ENCODE results near the gene CCDC33.

The CCDC33 gene

GRCh38 chr15:74297887-74298286, 61.8 kb downstream of the CCDC33 start:
- no CpG with 5 or more reads among the region's 1 CpG for WGBS (ENCODE audit: extremely low coverage, insufficient coverage, low lambda C conversion rate)
- Histone ChIP-seq H3K4ac (ENCODE audit: low read depth, low read length) (no peak overlapping the region), H3K27me3 (ENCODE audit: insufficient read depth, low read length, poor library complexity) (no peaks in the 10 kb centered on the region), H3K4me3 (ENCODE audit: low read length) (no peak overlapping the region), H4K8ac (ENCODE audit: low read depth, low read length) (no peak overlapping the region), H3K4me2 (ENCODE audit: low read length) (no peak overlapping the region), H3K23ac (ENCODE audit: low read length) (no peak overlapping the region), H3K9ac (ENCODE audit: low read length) (no peak overlapping the region), H3K18ac (ENCODE audit: low read length) (no peak overlapping the region), H2BK120ac (ENCODE audit: low read depth, low read length) (no peak overlapping the region), H3K56ac (ENCODE audit: low read length) (no peak overlapping the region), H3K36me3 (ENCODE audit: control insufficient read depth, insufficient read depth, low read length) (no peaks in the 10 kb centered on the region), H2AK5ac (ENCODE audit: low read length) (no peak overlapping the region), H3K27ac (ENCODE audit: low read depth, low read length) (no peak overlapping the region), H3K4me1 (ENCODE audit: control insufficient read depth, low read depth, low read length) (no peaks in the 10 kb centered on the region), H3K79me1 (ENCODE audit: low read length) (no peaks in the 10 kb centered on the region), H4K5ac (ENCODE audit: low read length) (no peak overlapping the region), H3K79me2 (ENCODE audit: control insufficient read depth, insufficient read depth, low read length) (no peaks in the 10 kb centered on the region), H2BK5ac (ENCODE audit: low read length) (no peak overlapping the region), H2BK15ac (replicated peaks; ENCODE audit: low read depth) (no peak overlapping the region)
- DNase-seq = no peak

- H3K79me1 ChIP-seq (ENCODE audit: low read length) = no peaks in the 10 kb centered on the region
These were observed 64.1 kb downstream of the CCDC33 start for GRCh38 chr15:74300057-74300795.

GRCh38 chr15:74301583-74302361, 65.6 kb downstream of the CCDC33 start:
- no peaks in the 10 kb centered on the region for H3K79me2 ChIP-seq (ENCODE audit: control insufficient read depth, insufficient read depth, low read length)
- H3K4me2 ChIP-seq (ENCODE audit: low read length) = no peak overlapping the region
- H2BK120ac ChIP-seq (ENCODE audit: low read depth, low read length) = no peak overlapping the region
- no peaks in the 10 kb centered on the region for H3K36me3 ChIP-seq (ENCODE audit: control insufficient read depth, insufficient read depth, low read length)
- WGBS (ENCODE audit: extremely low coverage, insufficient coverage, low lambda C conversion rate) = no CpG with 5 or more reads among the region's 7 CpGs
- no peak overlapping the region for H4K5ac ChIP-seq (ENCODE audit: low read length)
- H3K18ac ChIP-seq (ENCODE audit: low read length) = no peak overlapping the region
- H4K8ac ChIP-seq (ENCODE audit: low read depth, low read length) = no peak overlapping the region
- H2AK5ac ChIP-seq (ENCODE audit: low read length) = no peak overlapping the region
- H3K27me3 ChIP-seq (ENCODE audit: insufficient read depth, low read length, poor library complexity) = no peaks in the 10 kb centered on the region
- H2BK5ac ChIP-seq (ENCODE audit: low read length) = no peak overlapping the region
- H3K4ac ChIP-seq (ENCODE audit: low read depth, low read length) = no peak overlapping the region
- no peak overlapping the region for H2BK15ac ChIP-seq (replicated peaks; ENCODE audit: low read depth)
- no peak for DNase-seq
- no peak overlapping the region for H3K23ac ChIP-seq (ENCODE audit: low read length)
- no peak overlapping the region for H3K9ac ChIP-seq (ENCODE audit: low read length)
- no peaks in the 10 kb centered on the region for H3K79me1 ChIP-seq (ENCODE audit: low read length)
- H3K4me3 ChIP-seq (ENCODE audit: low read length) = no peak overlapping the region
- no peak overlapping the region for H3K27ac ChIP-seq (ENCODE audit: low read depth, low read length)
- peaks cover 5% of the 10 kb centered on the region for H3K4me1 ChIP-seq (ENCODE audit: control insufficient read depth, low read depth, low read length)
- H3K56ac ChIP-seq (ENCODE audit: low read length) = peak overlapping the region; percentile 15

More at GRCh38 chr15:74300057-74300795, 64.1 kb downstream of the CCDC33 start:
- no peak overlapping the region for H2BK120ac ChIP-seq (ENCODE audit: low read depth, low read length)
- no peak overlapping the region for H3K27ac ChIP-seq (ENCODE audit: low read depth, low read length)
- H4K5ac ChIP-seq (ENCODE audit: low read length) = no peak overlapping the region
- H3K79me2 ChIP-seq (ENCODE audit: control insufficient read depth, insufficient read depth, low read length) = no peaks in the 10 kb centered on the region
- H3K4me1 ChIP-seq (ENCODE audit: control insufficient read depth, low read depth, low read length) = peaks cover 3% of the 10 kb centered on the region
- no peak overlapping the region for H3K23ac ChIP-seq (ENCODE audit: low read length)
- no peak overlapping the region for H2AK5ac ChIP-seq (ENCODE audit: low read length)
- H3K56ac ChIP-seq (ENCODE audit: low read length) = no peak overlapping the region
- H3K4me3 ChIP-seq (ENCODE audit: low read length) = no peak overlapping the region
- H3K27me3 ChIP-seq (ENCODE audit: insufficient read depth, low read length, poor library complexity) = no peaks in the 10 kb centered on the region
- no peak overlapping the region for H3K18ac ChIP-seq (ENCODE audit: low read length)
- H2BK5ac ChIP-seq (ENCODE audit: low read length) = no peak overlapping the region
- no CpG with 5 or more reads among the region's 26 CpGs for WGBS (ENCODE audit: extremely low coverage, insufficient coverage, low lambda C conversion rate)
- no peak overlapping the region for H3K9ac ChIP-seq (ENCODE audit: low read length)
- no peak overlapping the region for H2BK15ac ChIP-seq (replicated peaks; ENCODE audit: low read depth)
- no peak overlapping the region for H4K8ac ChIP-seq (ENCODE audit: low read depth, low read length)
- no peaks in the 10 kb centered on the region for H3K36me3 ChIP-seq (ENCODE audit: control insufficient read depth, insufficient read depth, low read length)
- no peak overlapping the region for H3K4me2 ChIP-seq (ENCODE audit: low read length)
- peak; percentile 55 for DNase-seq
- H3K4ac ChIP-seq (ENCODE audit: low read depth, low read length) = no peak overlapping the region

GRCh38 chr15:74302821-74303359, 66.8 kb downstream of the CCDC33 start:
- no peak overlapping the region for H3K9ac ChIP-seq (ENCODE audit: low read length)
- H3K27ac ChIP-seq (ENCODE audit: low read depth, low read length) = no peak overlapping the region
- no peak overlapping the region for H3K23ac ChIP-seq (ENCODE audit: low read length)
- H4K8ac ChIP-seq (ENCODE audit: low read depth, low read length) = no peak overlapping the region
- H3K27me3 ChIP-seq (ENCODE audit: insufficient read depth, low read length, poor library complexity) = no peaks in the 10 kb centered on the region
- H3K4me2 ChIP-seq (ENCODE audit: low read length) = no peak overlapping the region
- no CpG with 5 or more reads among the region's 7 CpGs for WGBS (ENCODE audit: extremely low coverage, insufficient coverage, low lambda C conversion rate)
- H3K79me2 ChIP-seq (ENCODE audit: control insufficient read depth, insufficient read depth, low read length) = no peaks in the 10 kb centered on the region
- no peak overlapping the region for H4K5ac ChIP-seq (ENCODE audit: low read length)
- no peak overlapping the region for H2BK15ac ChIP-seq (replicated peaks; ENCODE audit: low read depth)
- no peaks in the 10 kb centered on the region for H3K79me1 ChIP-seq (ENCODE audit: low read length)
- H3K4me3 ChIP-seq (ENCODE audit: low read length) = no peak overlapping the region
- H2BK120ac ChIP-seq (ENCODE audit: low read depth, low read length) = no peak overlapping the region
- H2AK5ac ChIP-seq (ENCODE audit: low read length) = no peak overlapping the region
- peak; percentile 77 for DNase-seq
- H3K56ac ChIP-seq (ENCODE audit: low read length) = no peak overlapping the region
- peaks cover 12% of the 10 kb centered on the region for H3K4me1 ChIP-seq (ENCODE audit: control insufficient read depth, low read depth, low read length)
- no peak overlapping the region for H3K18ac ChIP-seq (ENCODE audit: low read length)
- no peak overlapping the region for H3K4ac ChIP-seq (ENCODE audit: low read depth, low read length)
- H2BK5ac ChIP-seq (ENCODE audit: low read length) = no peak overlapping the region
- H3K36me3 ChIP-seq (ENCODE audit: control insufficient read depth, insufficient read depth, low read length) = no peaks in the 10 kb centered on the region

- H3K27ac ChIP-seq (ENCODE audit: low read depth, low read length) = no peak overlapping the region
These were observed 67.7 kb downstream of the CCDC33 start for GRCh38 chr15:74303741-74304309.

More at GRCh38 chr15:74303741-74304309, 67.7 kb downstream of the CCDC33 start:
- Histone ChIP-seq H2BK15ac (replicated peaks; ENCODE audit: low read depth) (no peak overlapping the region), H3K36me3 (ENCODE audit: control insufficient read depth, insufficient read depth, low read length) (no peaks in the 10 kb centered on the region), H3K4me1 (ENCODE audit: control insufficient read depth, low read depth, low read length) (peaks cover 15% of the 10 kb centered on the region), H3K4me3 (ENCODE audit: low read length) (no peak overlapping the region), H3K56ac (ENCODE audit: low read length) (no peak overlapping the region), H3K23ac (ENCODE audit: low read length) (no peak overlapping the region), H2BK120ac (ENCODE audit: low read depth, low read length) (no peak overlapping the region), H3K27me3 (ENCODE audit: insufficient read depth, low read length, poor library complexity) (no peaks in the 10 kb centered on the region), H3K4me2 (ENCODE audit: low read length) (no peak overlapping the region), H2BK5ac (ENCODE audit: low read length) (no peak overlapping the region), H3K79me2 (ENCODE audit: control insufficient read depth, insufficient read depth, low read length) (no peaks in the 10 kb centered on the region), H3K9ac (ENCODE audit: low read length) (no peak overlapping the region), H2AK5ac (ENCODE audit: low read length) (no peak overlapping the region), H3K18ac (ENCODE audit: low read length) (no peak overlapping the region), H3K4ac (ENCODE audit: low read depth, low read length) (no peak overlapping the region), H4K8ac (ENCODE audit: low read depth, low read length) (no peak overlapping the region), H3K79me1 (ENCODE audit: low read length) (no peaks in the 10 kb centered on the region), H4K5ac (ENCODE audit: low read length) (no peak overlapping the region)
- no CpG with 5 or more reads among the region's 6 CpGs for WGBS (ENCODE audit: extremely low coverage, insufficient coverage, low lambda C conversion rate)
- peak; percentile 51 for DNase-seq
